HCT116 (cell line): ENCODE data around the gene PCDHGB3. TPM values are rescaled to one million over a fixed set of nuclear protein-coding genes. Genes with fewer than 3 reads are reported as not detected.

ENCODE experiments used
- ATAC-seq: fragments of 200-7000 bp; cut with Tn5 transposase; 2 replicates; pipeline ENCODE4 v1.9.1; 2020; ENCODE audit warnings: mild to moderate bottlenecking, moderate library complexity
- BruUV-seq: library from RNA; stranded (reverse); fragments of 400-500 nt; replicated peaks from 2 replicates; lab custom pipeline; 2021; lab: Mats Ljungman, UMichigan
- CTCF ChIA-PET: fragments of 300-600 bp; sonication (Branson Sonifier 250); formaldehyde crosslinking; loops from one replicate; lab custom pipeline; 2021; ENCODE audit warnings: antibody characterized with exemption; lab: Charles Lee
- POLR2A ChIA-PET: fragments of 300-600, 350-600 bp; sonication (Branson Sonifier 250); formaldehyde crosslinking; loops from one replicate; lab custom pipeline; 2021; ENCODE audit warnings: antibody characterized with exemption; lab: Charles Lee
- RAD21 ChIA-PET, 2 experiments: fragments of 300-600 bp; sonication (Branson Sonifier 250); formaldehyde crosslinking; loops; one replicate each; lab custom pipeline; 2023; ENCODE audit warnings: low total read pairs in 2 of 2; ENCODE audit not compliant: uncharacterized antibody in 2 of 2, unreplicated experiment in 2 of 2, low non-redundant PET in 1 of 2; lab: Charles Lee
- DNase-seq: peaks from one replicate; pipeline ENCODE4 v3.0.0-alpha.2; 2010; ENCODE audit warnings: low read depth, low spot score
- H2AFZ ChIP-seq: fragments of 200-600 bp; shearing (Covaris generic), sonication (generic); 2 replicates; pipeline ENCODE4 v1.6.1; 2017; ENCODE audit warnings: low read depth, mixed run types, mixed read lengths, antibody characterized with exemption, low read length; ENCODE audit not compliant: poor library complexity, severe bottlenecking
- H3K27ac ChIP-seq: 2 replicates; pipeline ENCODE4 v1.5.1; 2012; ENCODE audit warnings: low read depth, low read length
- H3K27me3 ChIP-seq: fragments of 200-600 bp; sonication (generic); 2 replicates; pipeline ENCODE4 v1.6.1; 2016; ENCODE audit warnings: mixed run types, low read length, mixed read lengths; ENCODE audit not compliant: insufficient read depth
- H3K36me3 ChIP-seq, 2 experiments: fragments of 200-500 bp in 1 of 2; fragments of 200-600 bp in 1 of 2; sonication (Bioruptor generic) in 1 of 2; sonication (generic) in 1 of 2; 2 replicates each; pipeline versions ENCODE4 v1.5.1 to v1.6.1; 2014 to 2016; ENCODE audit warnings: low read length in 2 of 2, inconsistent platforms in 1 of 2, mixed read lengths in 1 of 2, mixed run types in 1 of 2; ENCODE audit not compliant: insufficient read depth in 2 of 2, control insufficient read depth in 1 of 2
- H3K4me1 ChIP-seq, 2 experiments: fragments of 200-600 bp in 1 of 2; sonication (generic) in 1 of 2; 2 replicates each; pipeline versions ENCODE4 v1.5.1 to v1.6.1; 2012 to 2017; ENCODE audit warnings: low read length in 2 of 2, inconsistent platforms in 1 of 2, mild to moderate bottlenecking in 1 of 2, mixed read lengths in 1 of 2, mixed run types in 1 of 2, moderate library complexity in 1 of 2; ENCODE audit not compliant: insufficient read depth in 2 of 2, control insufficient read depth in 1 of 2
- H3K4me2 ChIP-seq: fragments of 200-600 bp; sonication (generic); 2 replicates; pipeline ENCODE4 v1.6.1; 2017; ENCODE audit warnings: mixed run types, low read length, mixed read lengths
- H3K4me3 ChIP-seq, 2 experiments: fragments of 200-600 bp in 1 of 2; sonication (generic) in 1 of 2; replicated peaks in 1 of 2; 2 replicates each; pipeline ENCODE4 v1.5.1; 2011 to 2016; ENCODE audit warnings: low read length in 2 of 2, control low read depth in 1 of 2, low read depth in 1 of 2, mild to moderate bottlenecking in 1 of 2, mixed read lengths in 1 of 2, mixed run types in 1 of 2
- H3K79me2 ChIP-seq: fragments of 200-600 bp; sonication (generic); 2 replicates; pipeline ENCODE4 v1.6.1; 2017; ENCODE audit warnings: mild to moderate bottlenecking, mixed run types, low read length, moderate library complexity, mixed read lengths; ENCODE audit not compliant: insufficient read depth
- H3K9ac ChIP-seq: fragments of 200-600 bp; sonication (generic); 2 replicates; pipeline ENCODE4 v1.6.1; 2016; ENCODE audit warnings: low read length, mixed read lengths
- H3K9me2 ChIP-seq: fragments of 200-600 bp; sonication (generic), shearing (Covaris generic); 2 replicates; pipeline ENCODE4 v1.6.1; 2017; ENCODE audit warnings: mixed run types, mild to moderate bottlenecking, moderate library complexity; ENCODE audit not compliant: insufficient read depth
- H3K9me3 ChIP-seq, 2 experiments: fragments of 200-500 bp in 1 of 2; fragments of 200-600 bp in 1 of 2; sonication (Bioruptor generic) in 1 of 2; sonication (generic) in 1 of 2; 2 replicates each; pipeline ENCODE4 v1.6.1; 2014 to 2017; ENCODE audit warnings: low read length in 2 of 2, mixed read lengths in 2 of 2, inconsistent platforms in 1 of 2, low read depth in 1 of 2, mild to moderate bottlenecking in 1 of 2, mixed run types in 1 of 2, moderate library complexity in 1 of 2; ENCODE audit not compliant: control insufficient read depth in 1 of 2, insufficient read depth in 1 of 2
- H4K20me1 ChIP-seq: fragments of 200-600 bp; sonication (generic), shearing (Covaris generic); 2 replicates; pipeline ENCODE4 v1.6.1; 2017; ENCODE audit warnings: mixed run types, mild to moderate bottlenecking, moderate library complexity; ENCODE audit not compliant: insufficient read depth
- CBX3 ChIP-seq: IDR thresholded peaks from 2 replicates; pipeline ENCODE4 v1.6.1; 2012; ENCODE audit warnings: low read depth
- CEBPB ChIP-seq: IDR thresholded peaks from 2 replicates; pipeline ENCODE4 v1.6.1; 2012; ENCODE audit warnings: low read depth
- EGR1 ChIP-seq: IDR thresholded peaks from 2 replicates; pipeline ENCODE4 v1.6.1; 2012; ENCODE audit warnings: low read depth
- EZH2 ChIP-seq: fragments of 200-600 bp; sonication (generic); IDR thresholded peaks from 2 replicates; pipeline ENCODE4 v1.6.1; 2017; ENCODE audit warnings: antibody characterized with exemption, mixed run types
- EZH2phosphoT487 ChIP-seq: fragments of 200-600 bp; IDR thresholded peaks from 2 replicates; pipeline ENCODE4 v1.6.1; 2018; ENCODE audit warnings: antibody characterized with exemption, borderline replicate concordance
- FOSL1 ChIP-seq: IDR thresholded peaks from 2 replicates; pipeline ENCODE4 v1.6.1; 2012; ENCODE audit warnings: low read depth
- POLR2AphosphoS5 ChIP-seq: IDR thresholded peaks from 2 replicates; pipeline ENCODE4 v1.6.1; 2011; ENCODE audit warnings: mild to moderate bottlenecking, low read depth, low read length, moderate library complexity
- RAD21 ChIP-seq: IDR thresholded peaks from 2 replicates; pipeline ENCODE4 v1.6.1; 2012; ENCODE audit warnings: low read depth, mild to moderate bottlenecking
- YY1 ChIP-seq: IDR thresholded peaks from 2 replicates; pipeline ENCODE4 v1.6.1; 2011; ENCODE audit warnings: low read length, low read depth, moderate library complexity, mild to moderate bottlenecking; ENCODE audit not compliant: insufficient replicate concordance; ENCODE audit errors: extremely low read depth
- ZBTB33 ChIP-seq: IDR thresholded peaks from 2 replicates; pipeline ENCODE4 v1.6.1; 2011; ENCODE audit warnings: mild to moderate bottlenecking, low read length, moderate library complexity; ENCODE audit not compliant: insufficient replicate concordance; ENCODE audit errors: extremely low read depth
- intact Hi-C: fragments of 100-400 bp; cut with micrococcal nuclease; formaldehyde crosslinking; loops from 2 replicates; pipeline ENCODE4 v1.10.0; 2022
- total RNA-seq: library from RNA; stranded (reverse); gene quantifications from one replicate; pipeline ENCODE4 v1.2.1, GENCODE V29; 2021; ENCODE audit not compliant: unreplicated experiment
- TF ChIP-seq, protein P1 (sequence below): IDR thresholded peaks from 2 replicates; pipeline ENCODE4 v1.6.1; 2012
- TF ChIP-seq, protein P2 (sequence below), 3 experiments: fragments of 200-600 bp in 1 of 3; sonication (generic) in 1 of 3; IDR thresholded peaks in 2 of 3; conservative IDR thresholded peaks in 1 of 3; 2 replicates each; pipeline ENCODE4 v1.5.1; 2012 to 2017; ENCODE audit warnings: low read depth in 2 of 3, low read length in 2 of 3, antibody characterized with exemption in 1 of 3, borderline replicate concordance in 1 of 3, control low read depth in 1 of 3, mild to moderate bottlenecking in 1 of 3, mixed read lengths in 1 of 3, mixed run types in 1 of 3, moderate library complexity in 1 of 3; ENCODE audit not compliant: insufficient read depth in 1 of 3

PCDHGB3 gene
- total RNA-seq, 1 experiment from 2014 or later, result 0.10 TPM

- RAD21 ChIA-PET, result no interaction called here
- CTCF ChIA-PET, result interaction anchor here (0.8 to 1.1 kb wide), 2 partner anchors 53 to 204 kb away, joined by 3 to 6 read pairs; partner anchors contain the start of gene PCDHGA10
- Histone ChIP-seq H2AFZ (no peak within 1 kb of the TSS), H3K9me3 (peaks cover 3 to 5% of the 10 kb centered on the region in 2 experiments; a peak in 2 of 4 replicates), H3K4me3 (no peak within 1 kb of the TSS), H4K20me1 (no peaks in the 10 kb centered on the region), H3K79me2 (no peaks in the 10 kb centered on the region), H3K9ac (no peak within 1 kb of the TSS), H3K9me2 (no peaks in the 10 kb centered on the region), H3K27me3 (no peaks in the 10 kb centered on the region), H3K4me2 (no peak within 1 kb of the TSS), H3K27ac (no peak within 1 kb of the TSS), H3K36me3 (no peaks in the 10 kb centered on the region), H3K4me1 (no peaks in the 10 kb centered on the region)
- peak; percentile 40 for DNase-seq
- no peak for TF ChIP-seq CBX3
- no peak for TF ChIP-seq POLR2AphosphoS5
- TF ChIP-seq, protein P1, sequence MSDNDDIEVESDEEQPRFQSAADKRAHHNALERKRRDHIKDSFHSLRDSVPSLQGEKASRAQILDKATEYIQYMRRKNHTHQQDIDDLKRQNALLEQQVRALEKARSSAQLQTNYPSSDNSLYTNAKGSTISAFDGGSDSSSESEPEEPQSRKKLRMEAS, result no peak
- TF ChIP-seq, protein P2, sequence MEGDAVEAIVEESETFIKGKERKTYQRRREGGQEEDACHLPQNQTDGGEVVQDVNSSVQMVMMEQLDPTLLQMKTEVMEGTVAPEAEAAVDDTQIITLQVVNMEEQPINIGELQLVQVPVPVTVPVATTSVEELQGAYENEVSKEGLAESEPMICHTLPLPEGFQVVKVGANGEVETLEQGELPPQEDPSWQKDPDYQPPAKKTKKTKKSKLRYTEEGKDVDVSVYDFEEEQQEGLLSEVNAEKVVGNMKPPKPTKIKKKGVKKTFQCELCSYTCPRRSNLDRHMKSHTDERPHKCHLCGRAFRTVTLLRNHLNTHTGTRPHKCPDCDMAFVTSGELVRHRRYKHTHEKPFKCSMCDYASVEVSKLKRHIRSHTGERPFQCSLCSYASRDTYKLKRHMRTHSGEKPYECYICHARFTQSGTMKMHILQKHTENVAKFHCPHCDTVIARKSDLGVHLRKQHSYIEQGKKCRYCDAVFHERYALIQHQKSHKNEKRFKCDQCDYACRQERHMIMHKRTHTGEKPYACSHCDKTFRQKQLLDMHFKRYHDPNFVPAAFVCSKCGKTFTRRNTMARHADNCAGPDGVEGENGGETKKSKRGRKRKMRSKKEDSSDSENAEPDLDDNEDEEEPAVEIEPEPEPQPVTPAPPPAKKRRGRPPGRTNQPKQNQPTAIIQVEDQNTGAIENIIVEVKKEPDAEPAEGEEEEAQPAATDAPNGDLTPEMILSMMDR (IDR thresholded peaks at IDR 0.05 in 2 of 3, conservative IDR thresholded peaks at IDR 0.05 in 1 of 3; ENCODE audit: borderline replicate concordance in 1 of 3, insufficient read depth in 1 of 3, low read depth in 2 of 3, low read length in 2 of 3), result peak; percentile 41 to 67 (median 48); a peak in 5 of 6 replicates
- no peak for TF ChIP-seq ZBTB33
- TF ChIP-seq EZH2phosphoT487, result no peak
- no peak for TF ChIP-seq FOSL1
- TF ChIP-seq EZH2, result no peak
- TF ChIP-seq EGR1, result no peak
- TF ChIP-seq YY1, result no peak
- TF ChIP-seq CEBPB, result no peak
- TF ChIP-seq RAD21, result peak; percentile 72
- no TSS peak for BruUV-seq
- peak; percentile 55 for ATAC-seq
- POLR2A ChIA-PET, result no interaction called here
- intact Hi-C loops, result loop anchor here (1.0 kb wide), 1 partner anchor 204 kb away; no protein-coding TSS in a partner anchor
Measured at GRCh38 chr5:141359790-141360426, 10.1 kb upstream of the PCDHGB3 start, which contains the start of gene PCDHGB2. Gene PCDHGB2, plus strand, starts transcription at chr5:141359994. Its CDS starts 142 bp downstream, at chr5:141360136.
